ENCODE data around the gene CACNA1B.

GRCh38 chr9:137989156-137989555 lies 111.6 kb downstream of the CACNA1B start:
- TF ChIP-seq, protein P1, sequence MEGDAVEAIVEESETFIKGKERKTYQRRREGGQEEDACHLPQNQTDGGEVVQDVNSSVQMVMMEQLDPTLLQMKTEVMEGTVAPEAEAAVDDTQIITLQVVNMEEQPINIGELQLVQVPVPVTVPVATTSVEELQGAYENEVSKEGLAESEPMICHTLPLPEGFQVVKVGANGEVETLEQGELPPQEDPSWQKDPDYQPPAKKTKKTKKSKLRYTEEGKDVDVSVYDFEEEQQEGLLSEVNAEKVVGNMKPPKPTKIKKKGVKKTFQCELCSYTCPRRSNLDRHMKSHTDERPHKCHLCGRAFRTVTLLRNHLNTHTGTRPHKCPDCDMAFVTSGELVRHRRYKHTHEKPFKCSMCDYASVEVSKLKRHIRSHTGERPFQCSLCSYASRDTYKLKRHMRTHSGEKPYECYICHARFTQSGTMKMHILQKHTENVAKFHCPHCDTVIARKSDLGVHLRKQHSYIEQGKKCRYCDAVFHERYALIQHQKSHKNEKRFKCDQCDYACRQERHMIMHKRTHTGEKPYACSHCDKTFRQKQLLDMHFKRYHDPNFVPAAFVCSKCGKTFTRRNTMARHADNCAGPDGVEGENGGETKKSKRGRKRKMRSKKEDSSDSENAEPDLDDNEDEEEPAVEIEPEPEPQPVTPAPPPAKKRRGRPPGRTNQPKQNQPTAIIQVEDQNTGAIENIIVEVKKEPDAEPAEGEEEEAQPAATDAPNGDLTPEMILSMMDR (IDR thresholded peaks at IDR 0.05): no peak
- no peak for TF ChIP-seq EP300 (IDR thresholded peaks at IDR 0.05)
- TF ChIP-seq POLR2A (IDR thresholded peaks at IDR 0.05): no peak

Measured in sigmoid colon (tissue), 4 donors.